ENCODE results near the gene LDB3. TPM values are rescaled to one million over a fixed set of nuclear protein-coding genes. Genes with fewer than 3 reads are reported as not detected.

Gene LDB3
- total RNA-seq, 2 experiments from 2014 or later = 0.07 to 0.09 TPM

- ChIA-PET CTCF (interaction anchor here (1.5 to 1.8 kb wide), 2 partner anchors 251 to 274 kb away, joined by 3 to 5 read pairs; no protein-coding TSS in a partner anchor), POLR2A (no interaction called here)
- DNase-seq = no peak
- Mint-ChIP-seq H3K9me3 (no peaks in the 10 kb centered on the region), H3K27ac (no peak overlapping the region), H3K4me3 (no peak overlapping the region), H3K4me1 (ENCODE audit: low read depth) (peaks cover 4% of the 10 kb centered on the region), H3K36me3 (ENCODE audit: low read depth) (no peaks in the 10 kb centered on the region), H3K27me3 (no peaks in the 10 kb centered on the region)
- no peak for ATAC-seq
- intact Hi-C loops (cut with micrococcal nuclease) = no loop called here
- no peak for TF ChIP-seq CTCF (IDR thresholded peaks at IDR 0.05)
Measured at GRCh38 chr10:86686972-86687371, 18.7 kb downstream of the LDB3 start.

- no peak for TF ChIP-seq CTCF (IDR thresholded peaks at IDR 0.05)
- H3K36me3 Mint-ChIP-seq (ENCODE audit: low read depth) = no peaks in the 10 kb centered on the region
- DNase-seq = no peak
Measured at GRCh38 chr10:86687750-86688149, 19.4 kb downstream of the LDB3 start.

GRCh38 chr10:86688398-86688921 is 20.1 kb downstream of the LDB3 start:
- no peak overlapping the region for H3K27ac Mint-ChIP-seq
- intact Hi-C loops (cut with micrococcal nuclease) = no loop called here
- H3K9me3 Mint-ChIP-seq = no peaks in the 10 kb centered on the region
- H3K4me3 Mint-ChIP-seq = no peak overlapping the region
- H3K27me3 Mint-ChIP-seq = no peaks in the 10 kb centered on the region
- peak; percentile 79 for TF ChIP-seq CTCF (IDR thresholded peaks at IDR 0.05)
- no peaks in the 10 kb centered on the region for H3K36me3 Mint-ChIP-seq (ENCODE audit: low read depth)
- CTCF ChIA-PET = interaction anchor here (0.6 to 1.8 kb wide), 10 partner anchors 14 to 250 kb away, joined by 3 to 16 read pairs (median 4); no protein-coding TSS in a partner anchor
- DNase-seq = peak; percentile 67
- peak; percentile 97 for ATAC-seq
- POLR2A ChIA-PET = no interaction called here
- H3K4me1 Mint-ChIP-seq (ENCODE audit: low read depth) = peaks cover 4% of the 10 kb centered on the region

More at GRCh38 chr10:86687750-86688149, 19.4 kb downstream of the LDB3 start:
- H3K4me3 Mint-ChIP-seq = no peak overlapping the region
- no peaks in the 10 kb centered on the region for H3K9me3 Mint-ChIP-seq
- POLR2A ChIA-PET = no interaction called here
- H3K4me1 Mint-ChIP-seq (ENCODE audit: low read depth) = peaks cover 4% of the 10 kb centered on the region
- no peak overlapping the region for H3K27ac Mint-ChIP-seq
- intact Hi-C loops (cut with micrococcal nuclease) = no loop called here
- CTCF ChIA-PET = interaction anchor here (1.0 to 1.8 kb wide), 6 partner anchors 24 to 273 kb away, joined by 3 to 16 read pairs (median 4); no protein-coding TSS in a partner anchor
- no peak for ATAC-seq
- no peaks in the 10 kb centered on the region for H3K27me3 Mint-ChIP-seq

GRCh38 chr10:86689146-86689545 is 20.8 kb downstream of the LDB3 start:
- intact Hi-C loops (cut with micrococcal nuclease) = no loop called here
- no peaks in the 10 kb centered on the region for H3K36me3 Mint-ChIP-seq (ENCODE audit: low read depth)
- ChIA-PET POLR2A (no interaction called here), CTCF (interaction anchor here (0.6 to 1.8 kb wide), 7 partner anchors 13 to 249 kb away, joined by 3 to 16 read pairs (median 5); no protein-coding TSS in a partner anchor)
- H3K4me1 Mint-ChIP-seq (ENCODE audit: low read depth) = peaks cover 4% of the 10 kb centered on the region
- no peak overlapping the region for H3K4me3 Mint-ChIP-seq
- no peak overlapping the region for H3K27ac Mint-ChIP-seq
- no peaks in the 10 kb centered on the region for H3K9me3 Mint-ChIP-seq
- H3K27me3 Mint-ChIP-seq = no peaks in the 10 kb centered on the region
- ATAC-seq (no peak), DNase-seq (no peak)
- no peak for TF ChIP-seq CTCF (IDR thresholded peaks at IDR 0.05)

DNA sequence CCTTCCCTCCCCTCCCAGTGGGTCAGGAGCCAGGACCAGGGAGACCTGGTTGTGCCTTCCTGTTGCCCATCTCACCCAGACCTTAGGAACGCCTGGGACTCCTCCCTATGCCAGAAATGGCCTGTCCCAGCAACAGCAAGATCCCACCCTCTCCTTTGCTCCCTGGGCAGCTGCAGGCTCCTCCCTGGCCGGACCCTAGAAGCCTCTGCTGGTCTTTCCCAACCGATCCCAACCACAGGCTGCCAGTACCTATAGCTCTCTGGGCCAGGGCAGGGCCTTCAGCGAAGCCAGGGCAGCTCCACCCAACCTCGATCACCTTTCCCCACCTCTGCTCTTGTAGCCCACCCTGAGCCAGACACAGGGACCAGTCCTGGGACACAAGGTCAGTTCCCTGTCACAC is 21.9 kb downstream of the LDB3 start:
- intact Hi-C loops (cut with micrococcal nuclease) = no loop called here
- DNase-seq = no peak
- ChIA-PET CTCF (interaction anchor here (1.1 to 1.7 kb wide), 2 partner anchors 209 to 212 kb away, joined by 6 read pairs; no protein-coding TSS in a partner anchor), POLR2A (no interaction called here)
- ATAC-seq = no peak
- H3K9me3 Mint-ChIP-seq = no peaks in the 10 kb centered on the region
- no peak overlapping the region for H3K4me3 Mint-ChIP-seq
- no peak overlapping the region for H3K27ac Mint-ChIP-seq
- H3K4me1 Mint-ChIP-seq (ENCODE audit: low read depth) = peaks cover 4% of the 10 kb centered on the region
- no peak for TF ChIP-seq CTCF (IDR thresholded peaks at IDR 0.05)
- no peaks in the 10 kb centered on the region for H3K36me3 Mint-ChIP-seq (ENCODE audit: low read depth)
- no peaks in the 10 kb centered on the region for H3K27me3 Mint-ChIP-seq

Measured in activated CD8-positive, alpha-beta T cell treated with anti-CD3 and anti-CD28 coated beads for 36 hours (primary cell).